Measurements from ENCODE around the gene NRXN2.

- TF ChIP-seq ZBTB11 (CRISPR knock-in tag; IDR thresholded peaks at IDR 0.05) (no peak), POLR2A (IDR thresholded peaks at IDR 0.05; ENCODE audit: low read depth, low read length) (no peak), DPF2 (IDR thresholded peaks at IDR 0.05) (peak; percentile 42; the same call in 1 of the 2 replicates), ZNF217 (IDR thresholded peaks at IDR 0.05) (no peak), TAF1 (IDR thresholded peaks at IDR 0.05; ENCODE audit: borderline replicate concordance, low read depth, low read length) (no peak)
Measured at GRCh38 chr11:64631675-64632074, 91.3 kb downstream of the NRXN2 start.
